GM18907 (cell line): ENCODE measurements around the gene GPC5.

Experiments
- ATAC-seq: cut with Tn5 transposase; IDR thresholded peaks from one replicate; pipeline ENCODE4 v1.9.1; 2021; ENCODE audit warnings: mild to moderate bottlenecking, moderate library complexity; ENCODE audit not compliant: unreplicated experiment

The GPC5 gene

DNA sequence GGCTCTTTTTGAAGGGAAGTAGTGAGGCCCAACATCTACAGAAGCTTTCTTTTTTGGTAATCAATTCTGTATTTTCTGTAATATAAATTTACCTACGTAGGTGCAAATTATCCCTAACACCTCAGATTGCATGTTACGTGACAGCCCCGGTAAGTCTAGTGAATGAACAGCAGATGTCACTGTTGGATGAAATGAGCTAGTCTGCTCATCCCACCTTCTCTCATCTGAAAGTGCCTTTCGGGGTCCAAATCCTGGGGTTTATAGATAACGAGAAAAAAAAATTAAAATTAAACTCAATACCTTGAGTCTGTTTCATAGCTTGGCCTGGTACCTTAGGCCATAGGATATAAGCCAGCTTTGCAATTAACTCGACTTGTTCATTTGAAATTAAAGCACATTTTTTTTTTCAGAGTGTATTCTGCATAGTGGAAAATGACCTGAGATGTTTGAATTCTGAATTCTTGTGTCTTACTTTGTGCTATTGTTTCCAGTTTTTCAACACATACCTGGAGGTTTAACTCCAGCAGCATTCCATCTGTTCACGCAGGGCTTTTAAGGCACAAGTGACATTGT lies 548.2 kb downstream of the GPC5 start:
- ATAC-seq = no peak

DNA sequence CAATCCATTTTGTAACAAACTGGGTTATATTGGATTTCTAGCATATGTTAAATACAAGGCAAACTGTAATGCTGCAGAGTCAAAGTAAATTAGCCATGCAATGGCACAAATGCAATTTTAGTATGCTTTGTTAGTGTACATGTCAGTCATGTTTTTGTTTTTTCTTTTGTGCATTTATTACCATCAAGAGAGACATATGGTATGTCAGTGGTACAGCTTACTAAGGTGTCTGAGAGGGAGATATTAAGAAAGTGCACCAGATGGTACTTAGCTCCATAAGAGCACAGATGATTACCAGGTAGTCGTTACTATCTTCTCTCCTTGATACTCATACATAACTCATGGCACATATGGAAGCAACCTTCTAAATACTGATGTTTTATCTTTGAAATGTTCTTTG lies 550.3 kb downstream of the GPC5 start:
- no peak for ATAC-seq

DNA sequence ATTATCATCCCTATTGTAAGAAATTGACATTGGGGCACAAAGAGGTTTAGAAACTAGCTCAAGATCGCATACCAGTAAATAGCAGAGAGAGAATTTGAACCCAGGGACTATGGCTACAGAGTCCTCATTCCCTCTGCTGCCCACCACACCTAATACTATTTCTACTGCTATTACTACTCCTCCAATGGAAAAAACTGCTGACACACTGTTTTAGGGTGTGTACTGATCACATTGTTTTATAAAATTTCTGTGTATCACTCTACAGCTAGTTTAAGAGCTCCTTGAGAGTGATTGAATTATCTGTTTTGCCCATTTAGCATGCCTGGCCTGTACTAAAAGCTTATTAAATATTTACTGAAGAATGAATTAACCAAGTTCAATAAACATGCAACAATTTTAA lies 552.4 kb downstream of the GPC5 start:
- ATAC-seq = no peak

DNA sequence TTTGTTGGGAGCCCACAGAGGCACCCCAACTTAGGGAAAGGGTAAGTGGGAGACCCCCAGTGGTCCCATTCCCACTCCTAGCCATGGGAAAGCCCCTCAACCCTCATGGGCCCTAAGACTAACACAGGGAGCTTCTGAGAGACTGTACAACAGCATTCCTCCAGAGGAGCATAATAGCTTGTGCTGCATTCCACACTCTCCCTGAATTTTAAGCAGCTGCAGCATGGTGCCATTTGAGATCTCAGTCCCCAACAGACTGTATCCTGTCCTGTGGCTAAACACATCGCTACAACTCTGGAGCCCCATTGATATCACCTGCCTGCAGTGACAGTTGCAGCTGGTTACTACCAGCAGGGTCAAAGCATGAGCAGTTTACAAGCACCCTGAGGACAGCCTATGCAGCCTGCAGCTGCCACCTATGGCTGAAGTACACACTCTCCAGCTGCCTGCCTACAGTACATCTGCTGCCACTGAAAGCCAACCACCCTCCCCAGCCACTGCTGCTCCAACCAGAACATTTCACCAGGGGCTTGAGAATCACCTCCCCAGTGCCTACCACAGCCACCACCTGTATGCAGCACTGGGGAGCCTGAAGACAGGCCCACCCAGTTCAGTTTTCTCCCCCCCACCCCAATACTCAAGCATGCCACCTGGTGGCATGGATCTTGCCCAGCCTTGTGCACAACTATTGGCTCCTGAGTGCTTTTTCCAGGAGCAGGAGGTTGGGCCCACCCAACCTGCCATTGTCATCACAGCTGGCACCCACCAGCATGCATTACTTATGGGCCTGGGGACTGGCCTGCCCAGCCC lies 557.3 kb downstream of the GPC5 start:
- ATAC-seq = no peak

DNA sequence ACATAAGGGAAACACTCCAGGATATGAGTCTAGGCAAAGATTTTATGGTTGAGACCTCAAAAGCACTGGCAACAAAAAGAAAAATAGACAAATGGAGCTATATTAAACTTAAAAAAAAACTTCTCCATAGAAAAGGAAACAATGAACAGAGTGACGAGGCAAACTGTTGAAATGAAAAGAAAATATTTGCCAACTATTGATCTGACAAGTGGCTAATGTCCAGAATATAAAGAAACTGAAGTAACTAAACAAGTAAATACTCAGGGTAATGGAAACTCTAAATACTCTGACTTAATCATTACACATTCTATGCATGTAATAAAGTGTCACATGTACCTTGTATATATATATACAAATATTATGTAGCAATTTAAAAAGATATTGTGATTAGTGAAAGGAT lies 562.5 kb downstream of the GPC5 start:
- no peak for ATAC-seq

DNA sequence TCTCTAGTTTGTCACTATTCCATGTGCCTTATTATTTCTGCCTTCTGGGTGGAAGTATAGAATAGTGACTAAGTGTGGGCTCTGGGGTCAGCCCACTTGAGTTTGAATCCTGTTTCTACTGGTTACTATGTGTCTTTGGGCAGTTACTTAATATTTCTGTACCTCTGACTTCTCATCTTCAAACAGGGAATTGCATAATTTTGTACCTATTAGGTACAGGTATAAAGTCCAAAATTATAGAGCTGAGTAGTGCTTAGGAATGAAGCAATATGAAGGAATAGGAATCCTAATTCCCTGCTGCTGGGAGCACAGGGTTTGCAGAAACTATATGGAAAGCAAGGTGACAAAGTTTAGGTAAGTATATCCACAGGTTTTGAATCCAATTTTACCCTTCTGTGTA lies 564.5 kb downstream of the GPC5 start:
- no peak for ATAC-seq

DNA sequence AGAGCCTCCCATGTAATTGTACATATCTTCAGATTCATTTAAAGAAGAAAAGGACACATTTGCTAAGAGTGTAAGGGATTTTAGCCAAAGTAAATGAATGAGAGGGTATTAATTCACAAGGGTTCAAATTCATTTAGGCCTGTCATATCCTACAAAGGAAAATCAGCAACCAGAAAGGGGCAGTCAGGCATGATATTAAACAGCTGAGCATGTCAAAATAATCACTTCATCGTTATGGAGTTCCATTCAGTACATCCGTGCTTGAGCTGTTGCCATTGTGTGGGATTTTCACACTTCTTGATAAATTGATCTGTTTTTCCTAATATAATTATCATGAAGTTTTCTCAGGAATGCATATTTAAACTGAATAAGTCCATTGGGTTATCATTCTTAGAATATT lies 567.1 kb downstream of the GPC5 start:
- no peak for ATAC-seq

DNA sequence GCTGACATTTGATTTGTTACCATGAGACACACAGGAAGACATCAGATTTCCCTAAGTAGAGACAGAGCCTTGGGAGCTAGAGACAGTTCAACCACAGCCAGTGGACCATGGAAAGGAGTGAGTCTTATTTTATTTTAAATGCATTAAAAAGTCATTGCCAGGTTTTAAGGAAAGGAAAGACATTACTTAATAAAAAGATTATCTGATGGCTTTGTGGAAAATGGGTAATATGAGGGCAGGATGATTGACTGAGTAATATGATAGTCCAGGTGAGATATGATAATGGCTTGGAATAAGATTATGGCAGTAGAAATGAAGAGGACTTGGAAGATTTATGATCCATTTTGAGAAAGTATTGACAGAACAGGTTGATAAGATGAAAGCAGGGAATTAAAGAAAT lies 580.1 kb downstream of the GPC5 start:
- ATAC-seq = no peak

DNA sequence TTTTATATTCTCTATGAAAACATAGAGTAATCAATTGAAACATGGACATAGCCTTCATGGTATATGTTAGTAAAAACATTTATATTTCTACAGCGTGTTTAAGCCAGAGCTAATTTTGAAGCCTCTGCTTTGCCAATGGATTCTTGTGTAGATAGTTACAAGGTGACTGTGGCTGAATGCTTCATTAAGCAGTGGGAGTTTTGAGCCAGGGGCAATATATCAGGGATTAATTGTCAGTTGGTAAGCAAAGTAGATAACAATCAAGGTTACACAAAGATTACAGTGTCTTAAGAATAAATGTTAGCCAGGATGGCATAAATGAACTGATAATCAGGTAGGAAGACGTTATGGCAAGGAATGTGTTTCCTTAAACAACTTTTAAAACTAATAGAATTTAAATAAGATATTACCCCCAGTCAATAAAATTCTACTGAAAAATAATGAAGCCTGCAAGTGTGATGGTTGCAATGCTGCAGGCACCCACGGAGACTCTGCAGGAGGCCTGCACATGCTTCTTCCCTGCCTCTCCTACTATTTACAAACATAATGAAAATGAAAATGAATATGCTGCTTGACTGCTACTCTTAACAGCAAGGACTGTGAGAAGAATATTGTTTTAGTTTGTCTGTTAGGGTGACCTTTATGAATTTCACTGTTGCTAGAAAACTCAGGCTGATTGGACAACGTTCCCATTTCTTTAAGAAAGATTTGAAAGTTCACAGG lies 588.5 kb downstream of the GPC5 start:
- no peak for ATAC-seq

DNA sequence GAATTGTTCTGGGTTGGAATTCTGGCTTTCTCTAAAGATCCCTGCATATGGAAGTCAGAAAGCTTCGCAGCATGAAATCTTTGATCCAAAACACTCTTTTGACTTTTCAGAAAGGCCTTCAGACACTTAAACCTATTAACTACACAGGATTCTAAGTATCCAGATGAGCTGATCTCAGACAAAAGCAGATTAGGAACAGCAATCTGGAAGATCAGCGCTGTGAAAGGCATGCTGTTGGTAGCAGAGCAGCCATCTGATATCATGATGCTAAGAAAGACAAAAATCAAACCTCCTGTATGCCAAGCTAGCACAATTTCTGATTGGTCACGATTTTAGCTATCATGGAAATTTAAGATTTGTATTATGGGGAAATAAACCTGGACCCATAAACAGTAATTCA lies 589.9 kb downstream of the GPC5 start:
- no peak for ATAC-seq

DNA sequence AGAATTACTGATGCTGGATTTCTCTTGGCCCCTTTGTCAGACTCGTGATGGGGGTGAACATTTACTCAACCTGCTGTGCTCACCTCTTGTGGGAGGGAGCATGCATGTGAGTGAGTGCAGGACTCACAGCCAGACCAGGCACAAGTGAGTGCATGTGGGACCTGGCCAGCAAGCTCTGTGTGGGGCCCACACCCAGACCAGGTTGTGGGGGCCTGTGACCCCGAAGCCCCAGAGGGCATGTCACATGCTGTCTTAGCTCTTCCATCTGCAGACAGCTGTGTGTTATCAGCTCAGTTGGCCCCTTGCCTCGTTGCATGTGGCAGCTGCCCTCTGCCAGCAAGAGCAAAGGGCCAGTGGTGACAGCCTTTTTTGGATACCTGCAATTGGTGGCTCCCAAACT lies 614.4 kb downstream of the GPC5 start:
- ATAC-seq = no peak

DNA sequence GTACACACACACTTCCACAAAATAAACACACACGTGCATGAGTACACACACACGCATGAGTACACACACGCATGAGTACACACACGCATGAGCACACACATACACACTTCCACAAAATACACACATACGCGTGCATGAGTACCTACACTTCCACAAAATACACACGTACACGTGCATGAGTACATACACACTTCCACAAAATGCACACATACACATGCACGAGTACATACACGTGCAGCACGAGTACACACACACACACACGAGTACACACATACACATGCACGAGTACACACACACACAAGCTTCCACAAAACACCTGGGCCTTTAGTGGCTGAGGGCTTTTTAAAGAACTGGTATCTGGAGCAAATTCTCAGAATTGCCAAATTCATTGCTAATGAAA lies 619.3 kb downstream of the GPC5 start:
- no peak for ATAC-seq

DNA sequence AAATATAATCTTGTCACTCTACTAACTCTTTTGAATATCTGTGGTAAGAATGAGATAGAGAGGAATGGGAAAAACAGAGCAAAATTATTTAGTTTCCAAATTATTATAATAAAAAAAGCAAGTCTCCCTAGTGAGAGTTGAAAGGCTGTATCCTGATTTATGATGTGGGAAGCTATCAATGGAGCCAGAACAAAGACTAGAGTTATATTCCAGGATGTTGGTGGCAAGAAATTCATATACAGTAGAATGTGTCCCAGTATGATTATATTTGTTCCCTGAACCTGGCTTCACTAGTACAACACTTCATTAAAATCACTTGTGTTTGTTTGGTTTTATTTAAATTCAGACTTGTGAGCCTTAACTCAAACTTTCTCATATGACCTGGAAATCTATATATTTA lies 630.3 kb downstream of the GPC5 start:
- no peak for ATAC-seq

DNA sequence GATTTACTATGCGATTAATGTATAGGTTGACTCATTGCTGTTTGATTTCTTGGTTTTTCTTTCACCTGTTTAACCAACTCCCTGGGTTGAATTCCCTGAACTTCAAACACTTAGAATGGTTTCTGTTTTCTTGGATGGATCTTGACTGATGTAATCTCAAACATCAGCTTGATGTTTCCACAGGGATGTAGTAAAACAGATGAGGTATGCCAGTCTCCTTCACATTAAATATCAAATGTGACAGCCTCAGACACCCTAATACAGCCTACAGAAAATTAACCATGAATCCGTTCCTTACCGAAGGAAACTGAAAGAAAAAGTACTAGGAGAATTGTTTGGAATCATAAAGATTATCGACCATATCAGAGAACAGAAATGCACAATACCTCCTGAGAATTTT lies 631.2 kb downstream of the GPC5 start:
- ATAC-seq = no peak

DNA sequence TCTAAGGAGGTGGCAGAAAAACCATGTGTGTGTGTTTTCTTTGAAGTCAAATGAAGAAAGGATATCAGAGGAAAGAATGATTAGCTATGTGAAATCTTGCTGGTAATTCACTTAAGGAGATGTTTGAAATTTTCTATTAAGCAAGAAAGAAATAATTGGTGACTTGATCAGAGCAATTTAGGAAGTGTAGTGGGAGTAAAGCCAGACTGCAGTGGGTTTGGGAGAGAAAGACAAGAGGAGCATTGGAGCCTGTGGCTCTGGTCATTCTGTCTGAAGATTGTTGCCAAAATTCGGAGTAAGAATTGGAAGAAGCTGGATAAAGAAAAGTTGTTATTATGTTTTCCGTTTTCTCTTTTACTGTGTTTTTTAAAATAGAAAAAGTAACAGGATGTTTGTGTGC lies 640.5 kb downstream of the GPC5 start:
- ATAC-seq = no peak

DNA sequence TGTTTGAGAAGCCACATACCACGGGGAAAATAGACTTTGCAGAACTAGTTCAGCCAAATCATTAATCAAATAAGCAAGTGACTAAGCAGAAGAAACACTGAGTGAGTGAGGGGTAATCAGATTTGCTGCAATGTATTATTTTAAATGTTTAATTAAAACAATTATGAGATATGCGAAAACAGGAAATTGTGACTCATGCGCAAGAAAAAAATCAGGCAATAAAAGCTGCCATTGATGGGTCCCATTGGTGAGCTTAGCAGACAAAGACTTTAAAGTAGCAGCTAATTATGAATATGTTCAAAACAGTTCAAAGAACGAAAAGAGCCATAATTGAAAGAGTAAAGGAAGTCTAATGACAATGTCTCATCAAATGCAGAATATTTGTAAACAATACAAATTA lies 644.1 kb downstream of the GPC5 start:
- no peak for ATAC-seq

DNA sequence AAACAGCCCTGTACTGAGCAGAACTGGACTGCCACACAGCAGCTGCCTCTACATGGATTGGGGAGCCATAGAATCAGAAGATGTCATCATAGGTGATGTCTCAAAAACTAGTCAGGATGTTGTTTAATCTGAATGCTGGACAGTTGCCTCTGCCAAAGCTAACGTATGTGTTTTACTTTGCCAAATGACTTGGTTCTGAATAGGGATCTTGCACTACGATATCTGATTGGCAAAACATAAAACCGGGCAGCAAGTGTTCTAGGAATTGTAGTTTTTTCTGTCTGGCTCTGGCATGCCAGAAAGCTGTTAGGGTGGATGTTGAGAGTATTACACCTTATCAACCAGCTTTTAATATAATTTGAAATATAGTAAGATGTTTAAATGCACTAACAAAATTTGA lies 645.9 kb downstream of the GPC5 start:
- no peak for ATAC-seq

DNA sequence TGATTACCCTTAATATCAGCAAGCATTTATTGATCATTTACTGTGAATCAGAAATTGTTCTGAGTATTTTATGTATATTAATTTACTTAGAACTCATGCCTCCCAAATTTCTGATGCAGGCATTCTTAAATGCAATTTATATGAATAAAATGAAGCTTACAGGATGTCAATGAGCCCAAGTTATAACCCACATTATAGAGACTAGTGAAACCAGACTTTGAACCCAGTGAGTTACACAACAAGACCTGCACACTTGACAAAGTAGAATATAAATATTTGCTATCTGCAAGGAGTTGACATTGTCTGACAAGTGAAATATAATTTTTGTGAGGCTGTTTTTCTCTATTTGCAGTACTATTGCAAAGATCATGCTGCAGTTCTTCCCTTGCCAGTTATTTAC lies 656.0 kb downstream of the GPC5 start:
- ATAC-seq = no peak

DNA sequence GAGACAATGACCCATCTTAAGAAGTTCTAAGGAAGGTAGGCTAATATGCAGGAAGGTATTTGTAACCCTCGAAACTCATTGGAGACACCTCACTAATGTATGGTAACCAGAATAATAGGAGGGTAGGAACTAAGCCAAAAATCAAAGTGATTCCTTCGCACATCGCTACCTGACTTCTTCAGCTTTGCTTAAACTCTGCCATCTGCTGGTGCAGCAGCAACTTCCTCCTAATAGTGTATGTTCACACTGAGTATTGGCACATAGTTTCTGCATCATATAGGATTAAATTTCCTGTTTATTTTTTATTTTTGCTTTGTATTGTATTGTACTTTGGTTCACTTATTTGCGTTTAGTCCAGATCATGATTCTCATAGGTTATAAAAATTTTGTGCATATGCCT lies 676.2 kb downstream of the GPC5 start:
- ATAC-seq = no peak

DNA sequence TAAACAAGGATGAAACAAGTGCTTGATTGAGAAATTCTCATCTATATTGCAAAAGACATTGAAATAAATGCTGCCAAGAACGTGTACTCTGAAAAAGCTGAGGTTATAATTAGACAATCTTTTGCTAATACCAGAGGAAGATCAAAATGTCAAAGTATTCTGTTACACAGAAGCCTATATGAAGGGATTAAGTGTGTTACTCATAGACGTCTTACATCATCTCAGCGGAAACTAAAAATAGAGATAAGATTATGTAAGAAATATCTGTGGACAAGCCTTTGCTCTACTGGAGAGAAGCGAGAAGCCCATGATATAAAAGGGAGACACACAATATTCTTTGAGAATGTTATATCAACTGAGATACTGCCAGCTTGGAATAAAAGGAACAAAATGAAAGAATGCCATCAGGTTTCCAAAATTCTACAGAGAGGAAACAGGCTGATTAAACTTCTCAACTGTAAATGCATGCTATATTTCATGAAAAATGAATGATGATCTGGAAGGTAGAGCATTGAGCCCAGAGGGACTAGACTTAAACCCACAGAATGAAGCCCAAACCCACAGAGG lies 699.0 kb downstream of the GPC5 start:
- ATAC-seq = no peak

DNA sequence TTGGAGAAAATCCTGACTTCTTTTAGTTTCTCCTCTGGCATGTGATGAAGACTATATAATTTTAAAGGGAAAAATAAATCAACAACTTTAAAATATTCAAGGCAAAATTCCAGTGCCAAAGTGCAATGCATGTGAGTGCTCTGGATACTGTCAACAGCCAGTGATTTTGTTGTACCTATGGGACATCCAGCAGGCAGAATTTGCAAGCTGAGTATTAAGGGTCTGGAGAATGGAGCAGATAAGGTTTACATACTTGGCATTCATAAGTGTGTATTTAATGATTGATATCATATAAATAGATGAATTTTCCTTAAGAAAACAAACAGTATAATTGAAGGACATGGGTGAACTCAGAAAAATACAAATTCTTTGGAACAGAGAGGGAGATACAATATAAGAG lies 703.4 kb downstream of the GPC5 start:
- ATAC-seq = no peak

DNA sequence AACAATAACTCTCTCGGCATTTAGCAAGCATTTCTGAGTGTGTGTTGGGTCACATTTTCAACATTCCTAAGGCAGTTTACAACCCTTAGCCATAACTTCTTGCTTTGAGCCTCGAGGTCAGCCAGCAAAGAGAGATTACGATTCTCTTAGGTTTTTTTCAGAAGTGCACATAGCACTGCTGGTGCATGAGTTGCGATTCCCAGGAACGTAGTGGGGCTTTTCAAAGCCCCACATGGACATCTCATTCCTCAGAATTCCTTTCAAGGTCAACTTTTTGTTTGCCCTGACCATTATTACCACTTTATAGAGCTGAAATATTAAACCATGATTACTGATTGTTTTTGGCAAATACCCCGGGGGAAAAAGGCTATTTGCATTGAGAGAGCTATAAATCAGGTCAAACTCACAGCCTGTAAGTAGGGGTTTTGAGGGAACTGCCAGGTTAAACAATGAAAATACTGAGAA lies 705.3 kb downstream of the GPC5 start:
- ATAC-seq = no peak
